Peyer's patch (tissue), 4 donors: ENCODE results near the gene TMEM86B. TPM values are rescaled to one million over a fixed set of nuclear protein-coding genes. Genes with fewer than 3 reads are reported as not detected.

Experiments
- DNase-seq, 3 donors: peaks; one replicate each; pipeline ENCODE4 v3.0.0-alpha.2; 2017 to 2019
- H3K27ac ChIP-seq, 4 donors: fragments of 200-600 bp; sonication (generic); one replicate each; pipeline ENCODE4 v1.5.1; 2016 to 2019
- H3K27me3 ChIP-seq, 2 donors: fragments of 200-600 bp; sonication (generic); one replicate each; pipeline ENCODE4 v1.5.1; 2019
- H3K36me3 ChIP-seq, 3 donors: fragments of 200-600 bp; sonication (generic); one replicate each; pipeline ENCODE4 v1.5.1; 2016 to 2019
- H3K4me1 ChIP-seq, 4 donors: fragments of 200-600 bp; sonication (generic); one replicate each; pipeline ENCODE4 v1.5.1; 2016 to 2019
- H3K4me3 ChIP-seq, 4 donors: fragments of 200-600 bp; sonication (generic); 1 replicate in 3 of 4; 2 replicates in 1 of 4; pipeline ENCODE4 v1.5.1; 2016 to 2019; ENCODE audit warnings: mild to moderate bottlenecking in 1 of 4
- H3K9me3 ChIP-seq, 4 donors: fragments of 200-600 bp; sonication (generic); one replicate each; pipeline ENCODE4 v1.5.1; 2016 to 2019; ENCODE audit warnings: mild to moderate bottlenecking in 1 of 4
- CTCF ChIP-seq, 6 experiments: fragments of 450-650 bp in 4 of 6; fragments of 200-600 bp in 2 of 6; sonication (generic) in 1 of 6; IDR thresholded peaks; one replicate each; pipeline ENCODE4 v1.5.1; 2017 to 2019; ENCODE audit warnings: antibody characterized with exemption in 6 of 6, mild to moderate bottlenecking in 3 of 6, moderate library complexity in 1 of 6
- POLR2A ChIP-seq, 2 donors: fragments of 450-650 bp; IDR thresholded peaks; one replicate each; pipeline ENCODE4 v1.5.1; 2017; ENCODE audit warnings: antibody characterized with exemption in 2 of 2, mild to moderate bottlenecking in 2 of 2, moderate library complexity in 2 of 2
- total RNA-seq, 4 donors: library from RNA; depleted of rRNA; stranded (reverse); fragments of >200 nt; gene quantifications; one replicate each; pipeline ENCODE4 v1.1.0, GENCODE V29; 2016

Gene TMEM86B
- total RNA-seq, 4 donors from 2014 or later = 9.1 to 39.8 (median 15.1) TPM

GRCh38 chr19:55266404-55266803, 37.8 kb upstream of the TMEM86B start:
- Histone ChIP-seq H3K9me3 (no peaks in the 10 kb centered on the region), H3K27ac (no peak overlapping the region), H3K27me3 (no peaks in the 10 kb centered on the region), H3K4me3 (no peak overlapping the region), H3K4me1 (no peaks in the 10 kb centered on the region), H3K36me3 (peaks cover 0 to 17% (median 0%) of the 10 kb centered on the region in 3 donors)
- no peak for DNase-seq
- no peak for TF ChIP-seq CTCF (IDR thresholded peaks at IDR 0.05)

DNA sequence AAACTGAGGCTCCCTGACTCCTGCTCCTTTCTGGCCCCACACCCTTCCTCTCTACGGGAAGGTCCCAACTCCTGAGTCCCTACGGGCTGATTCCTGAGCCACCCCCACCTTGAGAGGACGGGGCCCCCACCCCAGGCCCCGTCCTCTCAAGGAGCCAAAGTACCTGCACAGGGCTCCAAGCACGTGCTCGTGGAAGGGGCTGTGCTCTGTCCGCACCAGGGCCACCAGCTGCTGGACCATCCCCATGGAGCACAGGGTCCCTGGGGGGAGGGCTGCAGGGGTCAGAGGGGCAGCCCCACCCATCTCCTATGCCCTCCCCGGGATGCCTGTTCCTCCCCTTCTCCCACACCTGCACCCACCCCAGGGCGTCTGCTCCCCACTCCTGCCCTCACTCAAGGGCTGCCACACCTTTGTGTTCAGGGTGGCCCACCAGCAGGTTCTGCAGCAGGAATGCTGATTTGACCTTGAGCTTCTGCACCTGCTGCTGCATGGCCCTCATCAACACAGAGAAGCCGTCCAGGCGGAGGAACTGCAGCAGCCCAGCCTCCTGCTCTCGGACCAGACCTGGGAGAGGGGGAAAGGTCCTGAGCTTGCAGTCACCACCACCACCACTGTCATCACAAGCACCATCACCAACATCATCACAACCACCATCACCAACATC, 37.3 kb upstream of the TMEM86B start:
- no peaks in the 10 kb centered on the region for H3K27me3 ChIP-seq
- no peak overlapping the region for H3K27ac ChIP-seq
- TF ChIP-seq CTCF (IDR thresholded peaks at IDR 0.05) = no peak
- no peak for TF ChIP-seq POLR2A (IDR thresholded peaks at IDR 0.05)
- peaks cover 0 to 13% (median 0%) of the 10 kb centered on the region in 3 donors for H3K36me3 ChIP-seq
- no peaks in the 10 kb centered on the region for H3K9me3 ChIP-seq
- H3K4me1 ChIP-seq = no peaks in the 10 kb centered on the region
- no peak overlapping the region for H3K4me3 ChIP-seq
- no peak for DNase-seq

- Histone ChIP-seq H3K27me3 (no peaks in the 10 kb centered on the region), H3K9me3 (no peaks in the 10 kb centered on the region), H3K4me3 (no peak overlapping the region), H3K36me3 (peaks cover 0 to 13% (median 0%) of the 10 kb centered on the region in 3 donors), H3K4me1 (no peaks in the 10 kb centered on the region), H3K27ac (no peak overlapping the region)
- TF ChIP-seq CTCF (IDR thresholded peaks at IDR 0.05) = no peak
- TF ChIP-seq POLR2A (IDR thresholded peaks at IDR 0.05) = no peak
- DNase-seq = no peak
Observed at GRCh38 chr19:55265173-55265572, 36.6 kb upstream of the TMEM86B start.

GRCh38 chr19:55264531-55264930, 36.0 kb upstream of the TMEM86B start:
- Histone ChIP-seq H3K9me3 (no peaks in the 10 kb centered on the region), H3K36me3 (peaks cover 0 to 13% (median 0%) of the 10 kb centered on the region in 3 donors), H3K27ac (no peak overlapping the region), H3K4me3 (no peak overlapping the region), H3K27me3 (no peaks in the 10 kb centered on the region), H3K4me1 (peaks cover 0 to 6% (median 5%) of the 10 kb centered on the region in 4 donors)
- DNase-seq = no peak
- TF ChIP-seq POLR2A (IDR thresholded peaks at IDR 0.05) = no peak
- TF ChIP-seq CTCF (IDR thresholded peaks at IDR 0.05) = no peak

- Histone ChIP-seq H3K36me3 (peaks cover 0 to 10% (median 0%) of the 10 kb centered on the region in 3 donors), H3K9me3 (no peaks in the 10 kb centered on the region), H3K4me1 (peaks cover 0 to 10% (median 5%) of the 10 kb centered on the region in 4 donors), H3K4me3 (no peak overlapping the region), H3K27me3 (no peaks in the 10 kb centered on the region), H3K27ac (no peak overlapping the region)
- TF ChIP-seq CTCF (IDR thresholded peaks at IDR 0.05) (no peak), POLR2A (IDR thresholded peaks at IDR 0.05) (no peak)
- DNase-seq = no peak
Observed at GRCh38 chr19:55262359-55262758, 33.8 kb upstream of the TMEM86B start.
